SK-N-MC (cell line): ENCODE results near the gene DGKE.

Source experiments
- DNase-seq: peaks from one replicate; pipeline ENCODE4 v3.0.0-alpha.2; 2011; ENCODE audit warnings: low read depth, low spot score
- H3K27ac ChIP-seq: fragments of 200-600 bp; sonication (generic); 2 replicates; pipeline ENCODE4 v1.5.1; 2016; ENCODE audit warnings: mixed run types
- H3K36me3 ChIP-seq: fragments of 200-600 bp; sonication (generic); 2 replicates; pipeline ENCODE4 v1.6.1; 2017; ENCODE audit warnings: antibody characterized with exemption, low read length, mixed read lengths; ENCODE audit not compliant: insufficient read depth
- H3K4me3 ChIP-seq: fragments of 200-600 bp; sonication (generic); 2 replicates; pipeline ENCODE4 v1.5.1; 2016
- H3K9ac ChIP-seq: fragments of 200-600 bp; sonication (generic); 2 replicates; pipeline ENCODE4 v1.8.0; 2017; ENCODE audit warnings: mixed run types, mixed read lengths; ENCODE audit not compliant: insufficient read length
- H3K9me3 ChIP-seq: fragments of 200-600 bp; sonication (generic); 2 replicates; pipeline ENCODE4 v1.6.1; 2017; ENCODE audit warnings: low read depth, mild to moderate bottlenecking, antibody characterized with exemption, low read length, moderate library complexity, mixed read lengths
- EZH2 ChIP-seq: fragments of 200-600 bp; sonication (generic); IDR thresholded peaks from one replicate; pipeline ENCODE4 v1.6.1; 2017; ENCODE audit warnings: antibody characterized with exemption
- FOXP2 ChIP-seq: optimal IDR thresholded peaks from 2 replicates; pipeline ENCODE3; 2011; ENCODE audit warnings: mild to moderate bottlenecking, moderate library complexity; ENCODE audit not compliant: insufficient read depth; ENCODE audit errors: extremely low read length, control extremely low read depth
- POLR2AphosphoS5 ChIP-seq: IDR thresholded peaks from 2 replicates; pipeline ENCODE4 v1.6.1; 2012; ENCODE audit warnings: mild to moderate bottlenecking, low read depth, low read length, borderline replicate concordance

DGKE gene

GRCh38 chr17:56850591-56850990, 16.6 kb downstream of the DGKE start:
- TF ChIP-seq POLR2AphosphoS5 (no peak), EZH2 (no peak), FOXP2 (no peak)
- Histone ChIP-seq H3K36me3 (peaks cover 8% of the 10 kb centered on the region; the same call in 1 of the 2 replicates), H3K9me3 (no peaks in the 10 kb centered on the region), H3K27ac (no peak overlapping the region), H3K4me3 (no peak overlapping the region), H3K9ac (no peak overlapping the region)
- DNase-seq = no peak

- DNase-seq = no peak
- no peak overlapping the region for H3K4me3 ChIP-seq
- no peak overlapping the region for H3K27ac ChIP-seq
- H3K36me3 ChIP-seq = peaks cover 8% of the 10 kb centered on the region; the same call in 1 of the 2 replicates
- H3K9ac ChIP-seq = no peak overlapping the region
- H3K9me3 ChIP-seq = no peaks in the 10 kb centered on the region
- TF ChIP-seq POLR2AphosphoS5 (no peak), EZH2 (no peak), FOXP2 (no peak)
These were observed 17.1 kb downstream of the DGKE start for GRCh38 chr17:56851008-56851407.

GRCh38 chr17:56861899-56862298, 27.9 kb downstream of the DGKE start:
- Histone ChIP-seq H3K27ac (no peak overlapping the region), H3K9me3 (no peaks in the 10 kb centered on the region), H3K9ac (no peak overlapping the region), H3K4me3 (no peak overlapping the region), H3K36me3 (peaks cover 14% of the 10 kb centered on the region)
- TF ChIP-seq FOXP2 = no peak
- TF ChIP-seq EZH2 = no peak
- no peak for TF ChIP-seq POLR2AphosphoS5
- DNase-seq = no peak

GRCh38 chr17:56863974-56864373, 30.0 kb downstream of the DGKE start:
- no peak for DNase-seq
- H3K36me3 ChIP-seq = peaks cover 6% of the 10 kb centered on the region; the same call in 1 of the 2 replicates
- no peak overlapping the region for H3K4me3 ChIP-seq
- H3K9me3 ChIP-seq = no peaks in the 10 kb centered on the region
- H3K9ac ChIP-seq = no peak overlapping the region
- no peak overlapping the region for H3K27ac ChIP-seq
- no peak for TF ChIP-seq POLR2AphosphoS5
- TF ChIP-seq EZH2 = no peak
- no peak for TF ChIP-seq FOXP2

GRCh38 chr17:56866076-56866475, 32.1 kb downstream of the DGKE start:
- TF ChIP-seq EZH2 (no peak), POLR2AphosphoS5 (no peak), FOXP2 (no peak)
- Histone ChIP-seq H3K4me3 (no peak overlapping the region), H3K27ac (no peak overlapping the region), H3K9me3 (no peaks in the 10 kb centered on the region), H3K9ac (no peak overlapping the region), H3K36me3 (peaks cover 6% of the 10 kb centered on the region; the same call in 1 of the 2 replicates)
- DNase-seq = no peak

- Histone ChIP-seq H3K9ac (no peak overlapping the region), H3K4me3 (no peak overlapping the region), H3K27ac (no peak overlapping the region), H3K9me3 (no peaks in the 10 kb centered on the region), H3K36me3 (peaks cover 6% of the 10 kb centered on the region; the same call in 1 of the 2 replicates)
- TF ChIP-seq POLR2AphosphoS5 (no peak), FOXP2 (no peak), EZH2 (no peak)
- no peak for DNase-seq
These were observed 32.5 kb downstream of the DGKE start for GRCh38 chr17:56866496-56866895.

GRCh38 chr17:56867948-56868376, 34.0 kb downstream of the DGKE start:
- TF ChIP-seq FOXP2 = no peak
- TF ChIP-seq EZH2 = no peak
- TF ChIP-seq POLR2AphosphoS5 = no peak
- H3K27ac ChIP-seq = no peak overlapping the region
- no peak overlapping the region for H3K9ac ChIP-seq
- 0 out of 2 replicates have a peak, but pooled peaks cover under 1% of the 10 kb centered on the region for H3K36me3 ChIP-seq
- no peak for DNase-seq
- no peaks in the 10 kb centered on the region for H3K9me3 ChIP-seq
- no peak overlapping the region for H3K4me3 ChIP-seq

- DNase-seq = no peak
- no peak for TF ChIP-seq POLR2AphosphoS5
- TF ChIP-seq EZH2 = no peak
- TF ChIP-seq FOXP2 = no peak
- Histone ChIP-seq H3K27ac (no peak overlapping the region), H3K9ac (no peak overlapping the region), H3K4me3 (no peak overlapping the region), H3K9me3 (no peaks in the 10 kb centered on the region), H3K36me3 (no peaks in the 10 kb centered on the region)
These were observed 34.8 kb downstream of the DGKE start for GRCh38 chr17:56868716-56869115.

GRCh38 chr17:56870081-56870651, 36.2 kb downstream of the DGKE start:
- H3K4me3 ChIP-seq = no peak overlapping the region
- no peaks in the 10 kb centered on the region for H3K36me3 ChIP-seq
- no peak overlapping the region for H3K9ac ChIP-seq
- H3K9me3 ChIP-seq = no peaks in the 10 kb centered on the region
- TF ChIP-seq EZH2 (no peak), FOXP2 (no peak), POLR2AphosphoS5 (no peak)
- no peak for DNase-seq
- no peak overlapping the region for H3K27ac ChIP-seq
